GM19193 (cell line): ENCODE results near the gene ZNF792.

Experiments used
- POLR2A ChIP-seq: IDR thresholded peaks from 4 replicates; pipeline ENCODE4 v1.6.1; 2011; ENCODE audit not compliant: insufficient read depth, insufficient read length; ENCODE audit errors: extremely low read depth

ZNF792 gene

GRCh38 chr19:34979819-34980640 is 16.0 kb upstream of the ZNF792 start:
- no peak for TF ChIP-seq POLR2A

GRCh38 chr19:34976611-34977010 is 12.6 kb upstream of the ZNF792 start:
- TF ChIP-seq POLR2A: no peak

GRCh38 chr19:34975056-34975455 is 11.0 kb upstream of the ZNF792 start:
- TF ChIP-seq POLR2A: no peak

DNA sequence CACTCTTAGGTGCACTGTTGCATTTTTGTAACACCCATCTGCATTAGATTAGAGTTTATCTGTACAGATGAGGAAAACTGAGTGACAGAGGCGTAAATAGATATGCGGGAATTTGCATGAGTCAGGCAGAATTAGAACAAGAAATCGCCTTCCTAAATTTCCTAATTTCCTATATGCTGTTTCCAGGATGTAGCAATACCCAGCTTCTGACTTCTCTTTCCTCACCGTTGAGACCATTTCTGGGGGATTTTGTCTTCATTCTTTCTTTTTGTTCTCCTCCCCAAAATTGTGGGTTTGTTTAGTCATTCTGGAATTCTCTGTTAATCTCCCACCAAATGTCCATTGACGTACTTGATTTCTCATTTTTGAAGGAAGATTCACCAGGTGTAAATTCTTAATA is 10.6 kb upstream of the ZNF792 start:
- no peak for TF ChIP-seq POLR2A

GRCh38 chr19:34972163-34972705 is 8.2 kb upstream of the ZNF792 start:
- no peak for TF ChIP-seq POLR2A

DNA sequence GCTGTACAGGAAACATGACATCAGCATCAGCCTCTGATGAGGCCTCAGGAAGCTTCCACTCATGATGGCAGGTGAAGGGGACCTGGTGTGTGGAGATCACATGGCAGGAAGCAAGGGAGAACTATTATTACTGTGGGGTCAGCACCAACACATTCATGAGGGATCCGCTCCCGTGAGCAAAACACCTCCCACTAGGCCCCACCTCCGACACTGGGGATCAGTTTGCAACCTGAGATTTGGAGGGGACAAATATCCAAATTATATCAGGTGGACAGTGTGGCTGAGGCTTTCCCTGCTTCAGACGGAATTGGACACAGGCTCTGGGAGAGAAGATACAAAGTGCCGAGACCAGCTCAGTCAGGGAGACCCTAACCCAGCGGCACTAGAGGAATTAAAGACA is 5.7 kb upstream of the ZNF792 start:
- TF ChIP-seq POLR2A: no peak

DNA sequence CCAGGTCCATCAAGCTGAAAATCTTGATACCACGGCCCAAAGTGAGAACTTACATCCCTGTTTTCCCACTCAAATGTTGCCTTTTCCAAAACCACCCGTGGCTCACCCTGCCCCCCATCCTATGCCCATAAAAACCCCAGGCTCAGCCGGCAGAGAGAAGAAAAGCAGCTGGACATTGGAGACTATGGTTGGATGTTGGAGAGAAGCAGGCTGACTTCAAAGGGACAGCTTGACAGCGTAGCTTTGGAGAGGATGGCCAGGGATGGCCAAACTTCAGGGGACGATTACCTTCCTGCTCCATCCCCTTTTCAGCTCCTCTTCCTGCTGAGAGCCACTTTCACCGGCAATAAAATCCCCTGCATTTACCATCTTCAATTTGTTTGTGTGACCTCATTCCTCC is 3.5 kb upstream of the ZNF792 start:
- no peak for TF ChIP-seq POLR2A

DNA sequence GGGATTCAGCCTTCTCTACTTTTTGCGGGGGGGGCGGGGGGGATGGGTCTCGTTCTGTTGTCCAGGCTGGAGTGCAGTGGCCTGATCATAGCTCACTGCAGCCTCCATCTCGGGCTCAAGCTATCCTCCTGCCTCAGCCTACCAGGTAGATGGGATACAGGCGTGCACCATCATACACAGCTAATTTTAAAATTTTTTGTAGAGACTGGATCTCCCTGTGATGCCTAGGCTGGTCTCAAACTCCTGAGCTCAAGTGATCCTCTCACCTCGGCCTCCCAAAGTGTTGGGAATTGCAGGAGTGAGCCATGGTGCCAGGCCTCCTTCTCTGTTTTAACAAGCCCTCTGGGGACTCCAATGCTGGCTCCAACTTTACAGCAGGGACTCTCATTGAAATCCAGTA is 569 bp upstream of the ZNF792 start:
- no peak for TF ChIP-seq POLR2A

DNA sequence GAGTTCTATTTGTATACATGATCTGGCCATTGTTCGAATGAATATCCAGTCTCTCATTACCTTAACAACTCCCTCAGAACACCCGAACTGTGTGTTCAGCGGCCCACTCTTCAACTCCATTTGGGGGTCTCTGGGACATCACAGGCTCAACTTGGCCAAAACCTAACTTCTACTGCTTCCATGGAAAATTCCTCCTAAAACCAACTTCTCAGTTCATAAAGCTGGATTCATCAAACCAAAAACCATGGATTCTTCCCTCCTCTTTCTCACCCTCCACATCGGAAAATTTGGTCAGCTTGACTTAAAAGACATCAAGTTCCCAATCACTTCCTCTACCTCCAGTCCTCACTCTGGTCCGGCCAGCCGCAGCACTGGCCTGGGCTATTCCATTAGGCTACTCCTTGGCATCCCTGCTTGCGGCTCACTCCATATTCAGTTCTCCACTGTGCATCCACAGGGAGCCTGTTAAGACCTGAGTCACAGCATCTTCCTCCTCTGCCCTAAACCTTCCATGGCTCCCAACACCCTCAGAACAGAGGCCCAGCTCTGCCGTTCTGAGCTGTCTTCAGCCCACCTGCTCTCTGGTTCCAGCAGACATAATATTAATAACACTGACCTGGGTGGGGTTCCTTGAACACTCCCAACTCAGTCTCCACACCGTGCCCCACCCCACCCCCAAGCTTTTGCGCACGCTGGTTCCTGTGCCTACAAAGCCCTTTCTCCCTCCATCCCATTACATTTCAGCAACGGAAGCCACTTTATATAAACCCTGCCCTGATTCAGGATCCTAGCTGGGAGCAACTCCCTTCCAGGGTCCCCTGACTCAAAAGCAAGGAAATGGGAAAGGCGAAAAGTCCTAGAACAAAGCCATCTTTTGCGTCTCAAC is 1.1 kb downstream of the ZNF792 start:
- TF ChIP-seq POLR2A: no peak

DNA sequence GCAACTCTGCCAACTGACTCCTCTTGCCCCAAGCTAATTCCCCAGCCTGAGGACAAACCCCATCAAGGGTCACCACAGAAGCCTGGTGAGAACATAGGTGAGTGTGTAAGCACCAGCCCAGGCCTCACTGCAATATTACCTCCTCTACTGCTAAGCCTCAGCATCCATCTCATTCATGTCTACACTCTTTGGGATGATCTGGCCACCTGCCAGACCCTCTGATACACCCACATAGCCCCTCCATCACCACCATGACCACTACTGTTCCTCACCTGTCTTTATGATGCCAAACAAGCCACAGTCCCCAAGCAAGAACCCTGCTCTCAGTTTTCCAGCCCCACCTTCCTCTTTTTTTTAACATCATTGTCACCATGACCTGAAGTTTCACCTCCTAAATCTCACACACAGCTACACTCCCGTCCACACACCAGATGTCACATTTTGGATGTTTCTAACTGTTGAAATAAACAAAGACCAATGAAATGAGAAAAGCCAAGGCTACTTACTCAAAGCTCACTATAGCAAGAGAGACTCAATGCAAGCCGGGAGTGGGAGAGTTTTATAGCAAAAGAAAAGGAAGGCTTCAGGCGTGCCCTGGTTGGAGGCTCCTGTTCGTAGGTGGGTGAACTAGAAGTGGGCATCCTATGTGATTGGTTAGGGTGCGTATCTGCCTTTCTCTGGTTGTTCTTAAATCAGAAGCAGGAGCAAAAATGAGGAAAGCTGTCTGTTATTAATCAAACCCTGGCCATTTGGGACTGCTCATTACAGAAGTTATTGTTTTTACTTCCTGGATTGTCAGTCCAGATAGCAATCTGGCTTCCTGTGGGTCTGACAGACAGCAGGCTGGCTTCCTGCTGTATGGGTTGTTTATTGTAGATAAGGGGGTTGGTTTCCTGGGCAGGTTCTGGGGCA is 2.0 kb downstream of the ZNF792 start:
- no peak for TF ChIP-seq POLR2A

- no peak for TF ChIP-seq POLR2A
These were observed 2.9 kb downstream of the ZNF792 start for GRCh38 chr19:34960940-34961679.

GRCh38 chr19:34960103-34960805 is 3.8 kb downstream of the ZNF792 start:
- TF ChIP-seq POLR2A: no peak

GRCh38 chr19:34959021-34959420 is 5.0 kb downstream of the ZNF792 start:
- TF ChIP-seq POLR2A: no peak
